ENCODE results near the gene MOB3A. TPM values are rescaled to one million over a fixed set of nuclear protein-coding genes. Genes with fewer than 3 reads are reported as not detected.

MOB3A gene
- total and polyA plus RNA-seq, 9 of the 15 experiments (the other 6 are each of a cell fraction or from before 2014, with no cell fraction given) = 1.1 to 24.1 (median 6.0) TPM

DNA sequence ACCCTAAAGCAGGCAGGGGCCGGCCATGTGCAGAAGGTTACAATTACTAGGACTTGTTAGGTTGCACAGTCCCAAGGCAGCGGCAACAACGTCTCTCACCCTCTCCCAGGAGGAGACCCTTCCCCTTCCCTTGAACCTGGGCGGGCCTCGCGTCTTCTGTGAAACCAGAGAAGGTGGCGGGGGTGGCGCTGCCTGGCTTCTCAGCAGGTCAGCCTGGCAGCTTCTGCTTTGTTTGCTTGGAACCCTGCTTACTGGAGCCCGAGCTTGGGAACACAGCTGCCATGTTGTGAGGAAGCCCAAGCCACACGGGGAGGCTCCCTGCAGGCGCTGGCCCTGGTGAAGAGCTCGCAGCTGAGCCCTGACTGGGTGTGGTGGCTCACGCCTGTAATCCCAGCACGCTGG, 60.5 kb downstream of the MOB3A start (continued):
- 0 out of 2 replicates have a peak, but pooled peaks have one; percentile 5 for TF ChIP-seq CEBPG (CRISPR knock-in tag; IDR thresholded peaks at IDR 0.05)
- no peak for TF ChIP-seq CEBPG (tag; conservative IDR thresholded peaks at IDR 0.05 in 1 of 2, IDR thresholded peaks at IDR 0.05 in 1 of 2)
- no peak for TF ChIP-seq ATF7 (IDR thresholded peaks at IDR 0.05)
- peak; percentile 61; the same call in 1 of the 2 replicates for TF ChIP-seq ZNF12 (CRISPR knock-in tag; IDR thresholded peaks at IDR 0.05)
- TF ChIP-seq NCOA1 (IDR thresholded peaks at IDR 0.05; ENCODE audit: low read depth) = no peak
- no peak for TF ChIP-seq KLF13 (tag; IDR thresholded peaks at IDR 0.05; ENCODE audit: borderline replicate concordance, low read depth)
- no peak for TF ChIP-seq FOS (IDR thresholded peaks at IDR 0.05; ENCODE audit: extremely low read depth, insufficient read length)
- no peak for TF ChIP-seq HDGF (IDR thresholded peaks at IDR 0.05)
- TF ChIP-seq, protein P1, sequence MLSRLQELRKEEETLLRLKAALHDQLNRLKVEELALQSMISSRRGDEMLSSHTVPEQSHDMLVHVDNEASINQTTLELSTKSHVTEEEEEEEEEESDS (CRISPR knock-in tag; IDR thresholded peaks at IDR 0.05) = no peak

DNA sequence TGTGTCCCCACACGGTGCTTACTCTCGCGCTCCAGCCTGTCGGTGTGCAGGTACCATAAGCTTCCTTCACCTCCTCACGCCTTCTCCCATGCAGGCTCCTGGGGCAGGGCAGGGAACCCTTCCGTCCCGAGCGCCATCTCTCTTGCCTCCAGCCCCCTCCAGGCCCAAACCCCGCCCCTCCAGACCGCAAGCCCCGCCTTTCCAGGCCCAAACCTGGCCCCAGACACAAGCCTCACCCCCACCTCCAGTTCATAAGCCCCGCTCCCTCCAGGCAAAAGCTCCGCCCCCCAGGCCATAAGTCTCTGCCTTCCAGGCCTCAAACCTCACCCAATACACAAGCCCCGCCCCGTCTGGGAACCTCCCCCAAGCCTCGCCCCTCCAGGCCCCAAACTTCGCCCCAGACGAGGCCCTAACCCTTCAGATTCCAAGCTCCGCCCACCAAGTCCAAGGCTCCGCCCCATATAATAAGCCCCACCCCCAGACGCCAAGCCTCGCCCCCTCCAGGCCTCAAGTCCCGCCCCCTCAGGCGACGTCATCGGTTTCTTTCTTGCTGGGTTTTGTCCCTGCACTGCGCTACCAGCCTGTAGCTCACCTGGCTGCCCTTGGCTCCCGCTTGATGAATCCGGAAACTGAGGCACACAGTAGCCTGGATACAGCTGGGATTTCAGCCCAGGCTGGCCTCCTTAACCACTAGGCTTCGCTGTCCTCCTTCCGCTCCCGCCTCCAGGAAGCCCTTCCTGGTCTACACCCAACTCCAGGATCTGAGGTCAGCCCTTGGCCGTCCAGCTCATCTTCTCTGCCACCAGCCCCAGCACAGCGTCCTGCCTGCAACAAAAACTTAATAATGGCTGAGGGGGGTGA, 61.2 kb downstream of the MOB3A start:
- Histone ChIP-seq H4K20me1 (replicated peaks; ENCODE audit: control insufficient read depth, insufficient read depth, low read length) (no peaks in the 10 kb centered on the region), H3K36me3 (ENCODE audit: control insufficient read depth, insufficient read depth, low read length) (peaks cover 25% of the 10 kb centered on the region; the same call in 1 of the 3 replicates), H3K9ac (ENCODE audit: insufficient read depth in 1 of 2, low read depth in 2 of 2, low read length in 2 of 2) (peak overlapping the region; percentile 48 to 90), H3K4me1 (replicated peaks in 1 of 2; ENCODE audit: control insufficient read depth in 2 of 2, insufficient read depth in 2 of 2, low read length in 2 of 2) (peaks cover 3 to 58% of the 10 kb centered on the region in 2 experiments; a peak in 3 of 5 replicates), H3K4me3 (peak overlapping the region; percentile 46), H3K9me3 (replicated peaks; ENCODE audit: control insufficient read depth, insufficient read depth, low read depth, low read length) (peaks cover 7% of the 10 kb centered on the region), H3K27me3 (ENCODE audit: control insufficient read depth in 2 of 2, insufficient read depth in 2 of 2, low read length in 2 of 2) (no peaks in the 10 kb centered on the region), H2AFZ (ENCODE audit: low read depth, low read length) (peak overlapping the region; percentile 96), H3K4me2 (ENCODE audit: insufficient read depth, low read length) (peak overlapping the region; percentile 86), H3K9me1 (ENCODE audit: control insufficient read depth, insufficient read depth, low read length) (no peaks in the 10 kb centered on the region), H3K27ac (ENCODE audit: extremely low read depth, low read depth, low read length) (peak overlapping the region; percentile 71), H3K79me2 (ENCODE audit: control insufficient read depth, insufficient read depth, low read length) (no peaks in the 10 kb centered on the region)
- peak; percentile 93 for ATAC-seq
- 15% methylated on average over 28 of the region's 34 CpGs for WGBS (ENCODE audit: insufficient coverage, low coverage, missing lambda C conversion rate)
- DNase-seq (ENCODE audit: extremely low read depth in 1 of 4, low spot score in 3 of 4) = peak; percentile 92 to 98 (median 95)
- ChIA-PET POLR2A (interaction anchor here (0.5 to 2.5 kb wide), 16 partner anchors 8 to 242 kb away, joined by 3 to 26 read pairs (median 4); partner anchors contain the start of gene MKNK2), CTCF (ENCODE audit: low intra/inter-chr PET ratio) (no interaction called here)
- no TSS peak for BruUV-seq (replicated peaks)
- peak; percentile 99 for FAIRE-seq
- in situ Hi-C loops (cut with MboI) = no loop called here
- intact Hi-C loops (cut with micrococcal nuclease) = no loop called here
- no peak for TF ChIP-seq CREBBP (IDR thresholded peaks at IDR 0.05; ENCODE audit: low read depth, low read length)
- TF ChIP-seq MEIS2 (IDR thresholded peaks at IDR 0.05; ENCODE audit: partially characterized antibody) = peak; percentile 65
- TF ChIP-seq RBBP5 (IDR thresholded peaks at IDR 0.05; ENCODE audit: borderline replicate concordance, insufficient read depth, low read length, poor library complexity, severe bottlenecking) = peak; percentile 49
- TF ChIP-seq, protein P2, sequence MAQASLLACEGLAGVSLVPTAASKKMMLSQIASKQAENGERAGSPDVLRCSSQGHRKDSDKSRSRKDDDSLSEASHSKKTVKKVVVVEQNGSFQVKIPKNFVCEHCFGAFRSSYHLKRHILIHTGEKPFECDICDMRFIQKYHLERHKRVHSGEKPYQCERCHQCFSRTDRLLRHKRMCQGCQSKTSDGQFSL (CRISPR knock-in tag; IDR thresholded peaks at IDR 0.05) = 0 out of 2 replicates have a peak, but pooled peaks have one; percentile 27
- TF ChIP-seq, protein P2 (tag; IDR thresholded peaks at IDR 0.05) = no peak
- TF ChIP-seq SMARCE1 (IDR thresholded peaks at IDR 0.05) = 0 out of 2 replicates have a peak, but pooled peaks have one; percentile 34
- 0 out of 2 replicates have a peak, but pooled peaks have one; percentile 42 for TF ChIP-seq ZNF143 (CRISPR knock-in tag; IDR thresholded peaks at IDR 0.05)
- TF ChIP-seq, protein P3, sequence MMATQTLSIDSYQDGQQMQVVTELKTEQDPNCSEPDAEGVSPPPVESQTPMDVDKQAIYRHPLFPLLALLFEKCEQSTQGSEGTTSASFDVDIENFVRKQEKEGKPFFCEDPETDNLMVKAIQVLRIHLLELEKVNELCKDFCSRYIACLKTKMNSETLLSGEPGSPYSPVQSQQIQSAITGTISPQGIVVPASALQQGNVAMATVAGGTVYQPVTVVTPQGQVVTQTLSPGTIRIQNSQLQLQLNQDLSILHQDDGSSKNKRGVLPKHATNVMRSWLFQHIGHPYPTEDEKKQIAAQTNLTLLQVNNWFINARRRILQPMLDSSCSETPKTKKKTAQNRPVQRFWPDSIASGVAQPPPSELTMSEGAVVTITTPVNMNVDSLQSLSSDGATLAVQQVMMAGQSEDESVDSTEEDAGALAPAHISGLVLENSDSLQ (IDR thresholded peaks at IDR 0.05) = peak; percentile 87
- TF ChIP-seq HMGN3 (IDR thresholded peaks at IDR 0.05; ENCODE audit: borderline replicate concordance, extremely low read depth, insufficient read length, low read depth, low read length) = peak; percentile 49
- no peak for TF ChIP-seq GATAD2B (IDR thresholded peaks at IDR 0.05; ENCODE audit: borderline replicate concordance)

All from K562 (cell line).